ENCODE measurements around the gene OVOL2. TPM values are rescaled to one million over a fixed set of nuclear protein-coding genes. Genes with fewer than 3 reads are reported as not detected.
A peak's percentile ranks its signal among the peaks of the same experiment; 100 is the strongest.

The OVOL2 gene
- total and polyA plus RNA-seq, 4 donors = 0.13 to 0.17 TPM; not detected in 2

DNA sequence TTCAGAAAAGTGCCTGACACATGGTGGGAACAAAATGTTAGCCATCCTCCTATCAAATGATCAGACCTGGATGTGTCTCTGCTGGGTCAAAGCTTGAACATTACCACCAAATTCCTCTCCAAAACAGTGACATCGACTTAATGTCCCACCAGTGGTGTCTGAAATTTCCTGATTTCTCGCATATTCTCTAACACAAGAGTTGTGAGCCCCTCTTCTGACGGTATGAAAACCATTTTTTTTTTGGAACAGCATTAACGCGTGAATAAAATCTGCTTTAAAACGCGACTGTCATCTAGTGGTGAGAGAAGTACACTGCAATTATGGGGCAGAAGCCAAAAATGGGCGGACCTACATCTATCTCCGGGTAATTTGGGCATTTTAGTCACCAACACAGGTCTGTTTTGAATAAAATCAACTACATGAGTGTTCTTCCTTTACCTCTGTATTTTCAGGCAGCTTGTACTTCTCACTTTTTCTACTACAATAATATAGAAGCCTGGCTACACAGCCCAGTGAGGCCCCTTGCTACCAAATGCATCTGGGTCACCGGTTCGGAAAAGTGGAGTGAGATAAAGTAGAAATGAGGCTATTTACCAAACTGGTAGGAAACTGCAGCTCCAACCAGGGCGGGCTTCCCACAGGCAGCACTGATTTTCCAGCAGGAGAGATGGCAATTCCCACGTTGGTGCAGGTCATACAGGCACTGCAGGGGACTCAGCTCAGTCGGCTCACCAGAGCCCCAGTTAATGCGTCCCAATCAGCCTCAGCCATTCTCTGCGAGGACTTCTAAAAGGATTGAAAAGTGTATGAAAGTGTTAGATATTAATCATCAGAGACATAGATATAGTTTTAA is 61.5 kb downstream of the OVOL2 start:
- TF ChIP-seq HNF4G (IDR thresholded peaks at IDR 0.05) (no peak), REST (IDR thresholded peaks at IDR 0.05) (no peak), NR2F2 (IDR thresholded peaks at IDR 0.05) (no peak), RAD21 (IDR thresholded peaks at IDR 0.05) (peak; percentile 95 to 96), YY1 (IDR thresholded peaks at IDR 0.05) (no peak)
- TF ChIP-seq, protein P1, sequence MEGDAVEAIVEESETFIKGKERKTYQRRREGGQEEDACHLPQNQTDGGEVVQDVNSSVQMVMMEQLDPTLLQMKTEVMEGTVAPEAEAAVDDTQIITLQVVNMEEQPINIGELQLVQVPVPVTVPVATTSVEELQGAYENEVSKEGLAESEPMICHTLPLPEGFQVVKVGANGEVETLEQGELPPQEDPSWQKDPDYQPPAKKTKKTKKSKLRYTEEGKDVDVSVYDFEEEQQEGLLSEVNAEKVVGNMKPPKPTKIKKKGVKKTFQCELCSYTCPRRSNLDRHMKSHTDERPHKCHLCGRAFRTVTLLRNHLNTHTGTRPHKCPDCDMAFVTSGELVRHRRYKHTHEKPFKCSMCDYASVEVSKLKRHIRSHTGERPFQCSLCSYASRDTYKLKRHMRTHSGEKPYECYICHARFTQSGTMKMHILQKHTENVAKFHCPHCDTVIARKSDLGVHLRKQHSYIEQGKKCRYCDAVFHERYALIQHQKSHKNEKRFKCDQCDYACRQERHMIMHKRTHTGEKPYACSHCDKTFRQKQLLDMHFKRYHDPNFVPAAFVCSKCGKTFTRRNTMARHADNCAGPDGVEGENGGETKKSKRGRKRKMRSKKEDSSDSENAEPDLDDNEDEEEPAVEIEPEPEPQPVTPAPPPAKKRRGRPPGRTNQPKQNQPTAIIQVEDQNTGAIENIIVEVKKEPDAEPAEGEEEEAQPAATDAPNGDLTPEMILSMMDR (IDR thresholded peaks at IDR 0.05; ENCODE audit: low read depth, low read length, missing input control) = peak; percentile 98
- peaks cover 0 to 7% (median 3%) of the 10 kb centered on the region in 4 donors for H3K4me1 ChIP-seq (ENCODE audit: control insufficient read depth in 4 of 4, insufficient read depth in 4 of 4, low read length in 3 of 4)
- peak overlapping the region; percentile 26 to 61 for H3K9ac ChIP-seq (ENCODE audit: low read depth in 1 of 2, low read length in 2 of 2)
- no peak overlapping the region for H3K27ac ChIP-seq (ENCODE audit: low read depth in 1 of 2, low read length in 2 of 2)
- no peak overlapping the region for H3K4me3 ChIP-seq (ENCODE audit: low read depth in 1 of 3, low read length in 3 of 3)
- no peaks in the 10 kb centered on the region for H3K9me3 ChIP-seq (ENCODE audit: control insufficient read depth in 4 of 4, low read length in 3 of 4)
- H3K27me3 ChIP-seq (ENCODE audit: control insufficient read depth in 4 of 4, insufficient read depth in 4 of 4, low read length in 3 of 4) = no peaks in the 10 kb centered on the region
- WGBS = 22% methylated on average over 16 of the region's 16 CpGs
- H3K36me3 ChIP-seq (ENCODE audit: control insufficient read depth in 4 of 4, insufficient read depth in 3 of 4, low read depth in 1 of 4, low read length in 3 of 4) = no peaks in the 10 kb centered on the region
- no peak for DNase-seq (ENCODE audit: low spot score)

DNA sequence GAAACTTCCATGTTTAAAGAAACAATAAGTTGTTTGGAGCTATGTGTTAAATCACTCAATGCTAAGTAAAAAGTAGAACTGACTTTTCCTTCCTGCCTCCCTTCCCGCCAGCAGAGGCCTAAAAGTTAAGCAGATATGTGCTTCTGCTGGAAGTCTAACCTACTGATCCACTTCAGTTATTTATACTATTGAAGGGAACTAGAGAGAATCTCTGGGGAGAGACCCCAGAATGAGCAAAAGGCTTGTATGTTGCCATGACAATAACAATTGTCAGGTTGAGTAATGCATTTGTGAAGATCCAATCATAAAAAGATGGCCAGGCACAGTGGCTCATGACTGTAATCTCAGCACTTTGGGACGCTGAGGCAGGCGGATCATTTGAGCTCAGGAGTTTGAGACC is 64.2 kb downstream of the OVOL2 start:
- H3K9ac ChIP-seq (ENCODE audit: low read depth in 1 of 2, low read length in 2 of 2) = no peak overlapping the region
- peaks cover 0 to 7% (median 2%) of the 10 kb centered on the region in 4 donors for H3K4me1 ChIP-seq (ENCODE audit: control insufficient read depth in 4 of 4, insufficient read depth in 4 of 4, low read length in 3 of 4)
- no peaks in the 10 kb centered on the region for H3K9me3 ChIP-seq (ENCODE audit: control insufficient read depth in 4 of 4, low read length in 3 of 4)
- no peak overlapping the region for H3K4me3 ChIP-seq (ENCODE audit: low read depth in 1 of 3, low read length in 3 of 3)
- no peak overlapping the region for H3K27ac ChIP-seq (ENCODE audit: low read depth in 1 of 2, low read length in 2 of 2)
- H3K36me3 ChIP-seq (ENCODE audit: control insufficient read depth in 4 of 4, insufficient read depth in 3 of 4, low read depth in 1 of 4, low read length in 3 of 4) = no peaks in the 10 kb centered on the region
- no peaks in the 10 kb centered on the region for H3K27me3 ChIP-seq (ENCODE audit: control insufficient read depth in 4 of 4, insufficient read depth in 4 of 4, low read length in 3 of 4)
- WGBS = 92% methylated on average over 3 of the region's 3 CpGs
- TF ChIP-seq JUND (IDR thresholded peaks at IDR 0.05) = no peak
- no peak for TF ChIP-seq FOXA2 (IDR thresholded peaks at IDR 0.05)
- TF ChIP-seq MAX (IDR thresholded peaks at IDR 0.05) = no peak
- TF ChIP-seq EGR1 (IDR thresholded peaks at IDR 0.05; ENCODE audit: low read depth in 2 of 2) = no peak
- no peak for TF ChIP-seq FOXA1 (IDR thresholded peaks at IDR 0.05)
- no peak for TF ChIP-seq HNF4A (conservative IDR thresholded peaks at IDR 0.05)
- TF ChIP-seq SP1 (IDR thresholded peaks at IDR 0.05) = no peak
- no peak for TF ChIP-seq RXRA (IDR thresholded peaks at IDR 0.05)
- TF ChIP-seq NR2F2 (IDR thresholded peaks at IDR 0.05) = no peak
- TF ChIP-seq YY1 (IDR thresholded peaks at IDR 0.05) = no peak
- TF ChIP-seq, protein P1 (IDR thresholded peaks at IDR 0.05; ENCODE audit: low read depth, low read length, missing input control) = no peak
- TF ChIP-seq, protein P2, sequence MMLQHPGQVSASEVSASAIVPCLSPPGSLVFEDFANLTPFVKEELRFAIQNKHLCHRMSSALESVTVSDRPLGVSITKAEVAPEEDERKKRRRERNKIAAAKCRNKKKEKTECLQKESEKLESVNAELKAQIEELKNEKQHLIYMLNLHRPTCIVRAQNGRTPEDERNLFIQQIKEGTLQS (IDR thresholded peaks at IDR 0.05) = no peak
- no peak for DNase-seq (ENCODE audit: low spot score)
